ENCODE measurements around the gene LRP5. TPM values are rescaled to one million over a fixed set of nuclear protein-coding genes. Genes with fewer than 3 reads are reported as not detected.

Gene LRP5
- total RNA-seq, 2 experiments from 2014 or later, result 2.0 to 2.9 TPM

DNA sequence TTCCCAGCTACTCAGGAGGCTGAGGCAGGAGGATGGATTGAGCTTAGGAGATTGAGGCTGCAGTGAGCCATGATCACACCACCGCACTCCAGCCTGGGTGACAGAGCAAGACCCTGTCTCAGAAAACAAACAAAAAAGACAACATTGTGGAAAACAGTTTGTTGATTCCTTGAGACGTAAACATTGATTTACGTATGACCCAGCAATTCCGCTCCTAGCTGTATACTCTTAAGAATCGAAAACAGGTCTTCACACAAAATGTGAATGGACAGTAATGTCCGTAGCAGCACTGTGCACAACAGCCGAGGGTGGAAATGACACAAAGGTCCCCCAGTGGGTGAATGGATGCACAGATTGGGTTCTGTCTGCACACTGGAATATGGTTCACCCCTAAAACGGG lies 49.3 kb downstream of the LRP5 start:
- no peaks in the 10 kb centered on the region for H3K9me3 Mint-ChIP-seq
- ChIA-PET POLR2A (no interaction called here), CTCF (no interaction called here)
- TF ChIP-seq, protein P1, sequence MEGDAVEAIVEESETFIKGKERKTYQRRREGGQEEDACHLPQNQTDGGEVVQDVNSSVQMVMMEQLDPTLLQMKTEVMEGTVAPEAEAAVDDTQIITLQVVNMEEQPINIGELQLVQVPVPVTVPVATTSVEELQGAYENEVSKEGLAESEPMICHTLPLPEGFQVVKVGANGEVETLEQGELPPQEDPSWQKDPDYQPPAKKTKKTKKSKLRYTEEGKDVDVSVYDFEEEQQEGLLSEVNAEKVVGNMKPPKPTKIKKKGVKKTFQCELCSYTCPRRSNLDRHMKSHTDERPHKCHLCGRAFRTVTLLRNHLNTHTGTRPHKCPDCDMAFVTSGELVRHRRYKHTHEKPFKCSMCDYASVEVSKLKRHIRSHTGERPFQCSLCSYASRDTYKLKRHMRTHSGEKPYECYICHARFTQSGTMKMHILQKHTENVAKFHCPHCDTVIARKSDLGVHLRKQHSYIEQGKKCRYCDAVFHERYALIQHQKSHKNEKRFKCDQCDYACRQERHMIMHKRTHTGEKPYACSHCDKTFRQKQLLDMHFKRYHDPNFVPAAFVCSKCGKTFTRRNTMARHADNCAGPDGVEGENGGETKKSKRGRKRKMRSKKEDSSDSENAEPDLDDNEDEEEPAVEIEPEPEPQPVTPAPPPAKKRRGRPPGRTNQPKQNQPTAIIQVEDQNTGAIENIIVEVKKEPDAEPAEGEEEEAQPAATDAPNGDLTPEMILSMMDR (IDR thresholded peaks at IDR 0.05), result no peak
- no peak overlapping the region for H3K4me3 Mint-ChIP-seq
- Histone ChIP-seq H3K27me3 (ENCODE audit: control insufficient read depth in 1 of 2, insufficient read depth in 2 of 2, low read length in 2 of 2) (no peaks in the 10 kb centered on the region), H3K36me3 (ENCODE audit: insufficient read depth, low read length) (no peaks in the 10 kb centered on the region), H3K4me1 (ENCODE audit: insufficient read depth, low read length) (no peaks in the 10 kb centered on the region), H3K27ac (ENCODE audit: low read depth in 1 of 2, low read length in 2 of 2) (no peak overlapping the region), H3K4me3 (ENCODE audit: low read length) (no peak overlapping the region), H3K9me3 (ENCODE audit: control insufficient read depth in 1 of 2, insufficient read depth in 1 of 2, low read length in 2 of 2) (no peaks in the 10 kb centered on the region)
- no peaks in the 10 kb centered on the region for H3K36me3 Mint-ChIP-seq (ENCODE audit: low read depth)
- no peaks in the 10 kb centered on the region for H3K27me3 Mint-ChIP-seq
- intact Hi-C loops (cut with DNase I, micrococcal nuclease), result no loop called here
- H3K27ac Mint-ChIP-seq, result no peak overlapping the region
- no peaks in the 10 kb centered on the region for H3K4me1 Mint-ChIP-seq (ENCODE audit: low read depth)
- ATAC-seq (ENCODE audit: poor library complexity), result no peak
- DNase-seq, result no peak

DNA sequence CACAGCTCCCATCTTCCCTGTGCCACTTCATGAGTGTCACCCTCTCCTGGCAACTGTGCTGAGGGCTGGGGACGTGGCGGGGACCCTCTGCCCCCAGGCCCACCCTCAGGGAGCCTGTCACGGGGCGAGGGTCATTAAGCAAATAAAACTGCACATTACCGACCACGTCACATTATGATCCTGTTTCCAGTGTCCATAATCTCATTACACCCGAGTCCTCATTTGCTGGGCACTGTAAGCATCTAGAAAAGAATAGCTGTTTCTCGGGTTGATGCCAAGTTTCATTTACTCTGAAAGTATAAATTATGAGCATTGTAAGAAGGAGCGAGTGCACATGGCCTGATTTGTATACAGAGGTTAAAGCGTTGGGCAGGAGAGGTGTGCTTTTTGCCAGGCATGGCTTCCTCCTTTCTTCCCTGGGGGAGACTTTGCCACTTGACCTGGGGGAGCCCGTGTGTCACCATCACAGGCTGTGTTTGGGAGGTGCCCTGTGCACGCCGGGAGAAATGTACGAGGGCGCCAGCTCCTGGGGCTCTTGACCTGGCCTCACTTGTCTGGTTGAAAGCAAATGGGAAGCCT lies 50.5 kb downstream of the LRP5 start:
- Mint-ChIP-seq H3K27ac (no peak overlapping the region), H3K36me3 (ENCODE audit: low read depth) (no peaks in the 10 kb centered on the region), H3K4me1 (ENCODE audit: low read depth) (no peaks in the 10 kb centered on the region), H3K9me3 (no peaks in the 10 kb centered on the region), H3K4me3 (no peak overlapping the region), H3K27me3 (no peaks in the 10 kb centered on the region)
- Histone ChIP-seq H3K4me3 (ENCODE audit: low read length) (no peak overlapping the region), H3K9me3 (ENCODE audit: control insufficient read depth in 1 of 2, insufficient read depth in 1 of 2, low read length in 2 of 2) (no peaks in the 10 kb centered on the region), H3K36me3 (ENCODE audit: insufficient read depth, low read length) (no peaks in the 10 kb centered on the region), H3K27ac (ENCODE audit: low read depth in 1 of 2, low read length in 2 of 2) (no peak overlapping the region), H3K27me3 (ENCODE audit: control insufficient read depth in 1 of 2, insufficient read depth in 2 of 2, low read length in 2 of 2) (no peaks in the 10 kb centered on the region), H3K4me1 (ENCODE audit: insufficient read depth, low read length) (no peaks in the 10 kb centered on the region)
- ChIA-PET POLR2A (no interaction called here), CTCF (no interaction called here)
- intact Hi-C loops (cut with DNase I, micrococcal nuclease), result no loop called here
- no peak for ATAC-seq (ENCODE audit: poor library complexity)
- no peak for DNase-seq
- TF ChIP-seq, protein P1 (IDR thresholded peaks at IDR 0.05), result no peak

DNA sequence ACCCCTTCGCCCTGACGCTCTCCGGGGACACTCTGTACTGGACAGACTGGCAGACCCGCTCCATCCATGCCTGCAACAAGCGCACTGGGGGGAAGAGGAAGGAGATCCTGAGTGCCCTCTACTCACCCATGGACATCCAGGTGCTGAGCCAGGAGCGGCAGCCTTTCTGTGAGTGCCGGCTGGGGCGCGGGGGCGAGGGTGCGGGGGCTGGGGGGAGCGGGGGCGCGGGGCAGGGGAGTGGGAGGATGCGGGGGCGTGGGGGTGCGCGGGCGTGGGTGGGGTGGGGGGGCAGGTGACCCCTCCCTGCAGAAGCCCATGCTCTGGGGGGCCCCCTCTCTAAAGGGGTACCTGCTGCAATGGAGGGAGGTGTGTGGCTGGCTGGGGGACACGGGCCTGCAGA lies 51.4 kb downstream of the LRP5 start:
- no peak overlapping the region for H3K27ac Mint-ChIP-seq
- intact Hi-C loops (cut with DNase I, micrococcal nuclease), result no loop called here
- POLR2A ChIA-PET, result no interaction called here

More for the DNA sequence above, 51.4 kb downstream of the LRP5 start:
- DNase-seq, result no peak
- TF ChIP-seq, protein P1 (IDR thresholded peaks at IDR 0.05), result no peak
- CTCF ChIA-PET, result no interaction called here
- no peaks in the 10 kb centered on the region for H3K27me3 ChIP-seq (ENCODE audit: control insufficient read depth in 1 of 2, insufficient read depth in 2 of 2, low read length in 2 of 2)
- ATAC-seq (ENCODE audit: poor library complexity), result no peak
- no peaks in the 10 kb centered on the region for H3K9me3 ChIP-seq (ENCODE audit: control insufficient read depth in 1 of 2, insufficient read depth in 1 of 2, low read length in 2 of 2)
- no peaks in the 10 kb centered on the region for H3K4me1 ChIP-seq (ENCODE audit: insufficient read depth, low read length)
- H3K27ac ChIP-seq (ENCODE audit: low read depth in 1 of 2, low read length in 2 of 2), result no peak overlapping the region
- Mint-ChIP-seq H3K27me3 (no peaks in the 10 kb centered on the region), H3K36me3 (ENCODE audit: low read depth) (no peaks in the 10 kb centered on the region), H3K4me1 (ENCODE audit: low read depth) (no peaks in the 10 kb centered on the region), H3K9me3 (no peaks in the 10 kb centered on the region), H3K4me3 (no peak overlapping the region)
- no peaks in the 10 kb centered on the region for H3K36me3 ChIP-seq (ENCODE audit: insufficient read depth, low read length)
- no peak overlapping the region for H3K4me3 ChIP-seq (ENCODE audit: low read length)
